Measurements from ENCODE around the gene ZDHHC8. TPM values are rescaled to one million over a fixed set of nuclear protein-coding genes. Genes with fewer than 3 reads are reported as not detected.
A peak's percentile ranks its signal among the peaks of the same experiment; 100 is the strongest.

Gene ZDHHC8
- total RNA-seq, 1 donor from 2014 or later, result 82.4 TPM

GRCh38 chr22:20123366-20124082 is 8.1 kb upstream of the ZDHHC8 start:
- Mint-ChIP-seq H3K4me3 (ENCODE audit: low read depth) (no peak overlapping the region), H3K4me1 (ENCODE audit: low read depth) (peaks cover 9% of the 10 kb centered on the region), H3K27me3 (ENCODE audit: low read depth) (no peaks in the 10 kb centered on the region), H3K9me3 (no peaks in the 10 kb centered on the region), H3K36me3 (ENCODE audit: low read depth) (peaks cover 90% of the 10 kb centered on the region), H3K27ac (no peak overlapping the region)
- intact Hi-C loops (cut with micrococcal nuclease), result no loop called here
- no peak for DNase-seq (ENCODE audit: low spot score)

GRCh38 chr22:20124083-20124787 is 7.4 kb upstream of the ZDHHC8 start:
- peaks cover 10% of the 10 kb centered on the region for H3K4me1 Mint-ChIP-seq (ENCODE audit: low read depth)
- no peaks in the 10 kb centered on the region for H3K9me3 Mint-ChIP-seq
- DNase-seq (ENCODE audit: low spot score), result no peak
- intact Hi-C loops (cut with micrococcal nuclease), result no loop called here
- no peak overlapping the region for H3K4me3 Mint-ChIP-seq (ENCODE audit: low read depth)
- H3K27me3 Mint-ChIP-seq (ENCODE audit: low read depth), result no peaks in the 10 kb centered on the region
- H3K27ac Mint-ChIP-seq, result no peak overlapping the region
- H3K36me3 Mint-ChIP-seq (ENCODE audit: low read depth), result peaks cover 83% of the 10 kb centered on the region

GRCh38 chr22:20125201-20126174 is 6.1 kb upstream of the ZDHHC8 start:
- H3K36me3 Mint-ChIP-seq (ENCODE audit: low read depth), result peaks cover 71% of the 10 kb centered on the region
- H3K4me3 Mint-ChIP-seq (ENCODE audit: low read depth), result no peak overlapping the region
- intact Hi-C loops (cut with micrococcal nuclease), result no loop called here
- no peak overlapping the region for H3K27ac Mint-ChIP-seq
- no peak for DNase-seq (ENCODE audit: low spot score)
- H3K4me1 Mint-ChIP-seq (ENCODE audit: low read depth), result peaks cover 6% of the 10 kb centered on the region
- H3K9me3 Mint-ChIP-seq, result no peaks in the 10 kb centered on the region
- no peaks in the 10 kb centered on the region for H3K27me3 Mint-ChIP-seq (ENCODE audit: low read depth)

GRCh38 chr22:20126284-20127029 is 5.1 kb upstream of the ZDHHC8 start:
- DNase-seq (ENCODE audit: low spot score), result no peak
- H3K9me3 Mint-ChIP-seq, result no peaks in the 10 kb centered on the region
- intact Hi-C loops (cut with micrococcal nuclease), result no loop called here
- H3K4me1 Mint-ChIP-seq (ENCODE audit: low read depth), result peaks cover 6% of the 10 kb centered on the region
- no peaks in the 10 kb centered on the region for H3K27me3 Mint-ChIP-seq (ENCODE audit: low read depth)
- H3K36me3 Mint-ChIP-seq (ENCODE audit: low read depth), result peaks cover 61% of the 10 kb centered on the region
- no peak overlapping the region for H3K27ac Mint-ChIP-seq
- H3K4me3 Mint-ChIP-seq (ENCODE audit: low read depth), result no peak overlapping the region

- Mint-ChIP-seq H3K27ac (peak overlapping the region; percentile 67), H3K27me3 (ENCODE audit: low read depth) (no peaks in the 10 kb centered on the region), H3K36me3 (ENCODE audit: low read depth) (peaks cover 52% of the 10 kb centered on the region), H3K4me1 (ENCODE audit: low read depth) (peaks cover 6% of the 10 kb centered on the region), H3K9me3 (no peaks in the 10 kb centered on the region), H3K4me3 (ENCODE audit: low read depth) (no peak overlapping the region)
- no peak for DNase-seq (ENCODE audit: low spot score)
- intact Hi-C loops (cut with micrococcal nuclease), result no loop called here
These were observed 4.2 kb upstream of the ZDHHC8 start for GRCh38 chr22:20127318-20127868.

GRCh38 chr22:20127869-20128618 is 3.6 kb upstream of the ZDHHC8 start:
- Mint-ChIP-seq H3K9me3 (no peaks in the 10 kb centered on the region), H3K4me1 (ENCODE audit: low read depth) (peaks cover 8% of the 10 kb centered on the region), H3K4me3 (ENCODE audit: low read depth) (no peak overlapping the region), H3K27me3 (ENCODE audit: low read depth) (no peaks in the 10 kb centered on the region), H3K27ac (no peak overlapping the region), H3K36me3 (ENCODE audit: low read depth) (peaks cover 45% of the 10 kb centered on the region)
- no peak for DNase-seq (ENCODE audit: low spot score)
- intact Hi-C loops (cut with micrococcal nuclease), result loop anchor here (2.0 kb wide), 1 partner anchor 157 kb away; no protein-coding TSS in a partner anchor

- no peak for DNase-seq (ENCODE audit: low spot score)
- H3K4me1 Mint-ChIP-seq (ENCODE audit: low read depth), result peaks cover 9% of the 10 kb centered on the region
- H3K27me3 Mint-ChIP-seq (ENCODE audit: low read depth), result no peaks in the 10 kb centered on the region
- H3K27ac Mint-ChIP-seq, result peak overlapping the region; percentile 38
- peaks cover 42% of the 10 kb centered on the region for H3K36me3 Mint-ChIP-seq (ENCODE audit: low read depth)
- H3K4me3 Mint-ChIP-seq (ENCODE audit: low read depth), result no peak overlapping the region
- no peaks in the 10 kb centered on the region for H3K9me3 Mint-ChIP-seq
- intact Hi-C loops (cut with micrococcal nuclease), result loop anchor here (2.0 kb wide), 1 partner anchor 158 kb away; no protein-coding TSS in a partner anchor
These were observed 3.0 kb upstream of the ZDHHC8 start for GRCh38 chr22:20128619-20128901.

GRCh38 chr22:20128902-20129746 is 2.5 kb upstream of the ZDHHC8 start:
- intact Hi-C loops (cut with micrococcal nuclease), result loop anchor here (2.0 kb wide), 1 partner anchor 158 kb away; no protein-coding TSS in a partner anchor

GRCh38 chr22:20129747-20130014 is 1.9 kb upstream of the ZDHHC8 start:
- Mint-ChIP-seq H3K36me3 (ENCODE audit: low read depth) (peaks cover 32% of the 10 kb centered on the region), H3K4me1 (ENCODE audit: low read depth) (peaks cover 12% of the 10 kb centered on the region), H3K4me3 (ENCODE audit: low read depth) (peak overlapping the region; percentile 73), H3K9me3 (no peaks in the 10 kb centered on the region), H3K27me3 (ENCODE audit: low read depth) (no peaks in the 10 kb centered on the region), H3K27ac (no peak overlapping the region)
- DNase-seq (ENCODE audit: low spot score), result no peak
- intact Hi-C loops (cut with micrococcal nuclease), result loop anchor here (2.0 kb wide), 1 partner anchor 159 kb away; no protein-coding TSS in a partner anchor

More at GRCh38 chr22:20128902-20129746, 2.5 kb upstream of the ZDHHC8 start:
- H3K9me3 Mint-ChIP-seq, result no peaks in the 10 kb centered on the region
- H3K27me3 Mint-ChIP-seq (ENCODE audit: low read depth), result no peaks in the 10 kb centered on the region
- H3K4me3 Mint-ChIP-seq (ENCODE audit: low read depth), result no peak overlapping the region
- H3K27ac Mint-ChIP-seq, result peak overlapping the region; percentile 38
- DNase-seq (ENCODE audit: low spot score), result no peak
- peaks cover 38% of the 10 kb centered on the region for H3K36me3 Mint-ChIP-seq (ENCODE audit: low read depth)
- H3K4me1 Mint-ChIP-seq (ENCODE audit: low read depth), result peaks cover 12% of the 10 kb centered on the region

- Mint-ChIP-seq H3K27ac (no peak overlapping the region), H3K9me3 (no peaks in the 10 kb centered on the region), H3K27me3 (ENCODE audit: low read depth) (no peaks in the 10 kb centered on the region), H3K4me3 (ENCODE audit: low read depth) (peak overlapping the region; percentile 73), H3K36me3 (ENCODE audit: low read depth) (peaks cover 26% of the 10 kb centered on the region), H3K4me1 (ENCODE audit: low read depth) (peaks cover 12% of the 10 kb centered on the region)
- no peak for DNase-seq (ENCODE audit: low spot score)
- intact Hi-C loops (cut with micrococcal nuclease), result no loop called here
These were observed 1.3 kb upstream of the ZDHHC8 start for GRCh38 chr22:20130319-20130718.
